Neural cell (in vitro differentiated cells): ENCODE results near the gene TMEM131.

Source experiments
- CTCF ChIP-seq: fragments of 450-650 bp; IDR thresholded peaks from 2 replicates; pipeline ENCODE4 v1.5.1; 2014; ENCODE audit warnings: antibody characterized with exemption, mild to moderate bottlenecking, moderate library complexity; ENCODE audit not compliant: poor library complexity, severe bottlenecking
- POLR2AphosphoS5 ChIP-seq: IDR thresholded peaks from 2 replicates; pipeline ENCODE4 v1.6.1; 2012
- RAD21 ChIP-seq: fragments of 450-650 bp; conservative IDR thresholded peaks from 2 replicates; pipeline ENCODE4 v1.6.1; 2014; ENCODE audit warnings: antibody characterized with exemption, mild to moderate bottlenecking, moderate library complexity
- REST ChIP-seq: IDR thresholded peaks from 2 replicates; pipeline ENCODE4 v1.6.1; 2012; ENCODE audit warnings: borderline replicate concordance

- TF ChIP-seq CTCF (no peak), RAD21 (no peak), REST (no peak), POLR2AphosphoS5 (no peak)
Observed at GRCh38 chr2:97735161-97735561, 260.6 kb downstream of the TMEM131 start.
